ENCODE data around the gene ARHGAP12.
A peak's percentile ranks its signal among the peaks of the same experiment; 100 is the strongest.

Gene ARHGAP12

GRCh38 chr10:31822150-31822549, 106.5 kb downstream of the ARHGAP12 start:
- DNase-seq (ENCODE audit: low read depth in 2 of 2), result no peak

GRCh38 chr10:31820778-31821369, 107.8 kb downstream of the ARHGAP12 start:
- no peak for DNase-seq (ENCODE audit: low read depth in 2 of 2)

GRCh38 chr10:31820096-31820495, 108.5 kb downstream of the ARHGAP12 start:
- DNase-seq (ENCODE audit: low read depth in 2 of 2), result no peak

- no peak for DNase-seq (ENCODE audit: low read depth in 2 of 2)
Measured at GRCh38 chr10:31819391-31819820, 109.2 kb downstream of the ARHGAP12 start.

GRCh38 chr10:31816318-31816717, 112.3 kb downstream of the ARHGAP12 start:
- no peak for DNase-seq (ENCODE audit: low read depth in 2 of 2)

- DNase-seq (ENCODE audit: low read depth in 2 of 2), result no peak
Measured at GRCh38 chr10:31808258-31809218, 120.1 kb downstream of the ARHGAP12 start.

GRCh38 chr10:31804352-31804810, 124.2 kb downstream of the ARHGAP12 start:
- DNase-seq (ENCODE audit: low read depth in 2 of 2), result no peak

- DNase-seq (ENCODE audit: low read depth in 2 of 2), result no peak
Measured at GRCh38 chr10:31803606-31804351, 124.9 kb downstream of the ARHGAP12 start.

GRCh38 chr10:31799181-31799580, 129.4 kb downstream of the ARHGAP12 start:
- DNase-seq (ENCODE audit: low read depth in 2 of 2), result no peak

- DNase-seq (ENCODE audit: low read depth in 2 of 2), result no peak
Measured at GRCh38 chr10:31792745-31793144, 135.9 kb downstream of the ARHGAP12 start.

- no peak for DNase-seq (ENCODE audit: low read depth in 2 of 2)
Measured at GRCh38 chr10:31789555-31789954, 139.1 kb downstream of the ARHGAP12 start.

GRCh38 chr10:31782701-31783100, 145.9 kb downstream of the ARHGAP12 start:
- no peak for DNase-seq (ENCODE audit: low read depth in 2 of 2)

- DNase-seq (ENCODE audit: low read depth in 2 of 2), result no peak
Measured at GRCh38 chr10:31780717-31781116, 147.9 kb downstream of the ARHGAP12 start.

- DNase-seq (ENCODE audit: low read depth in 2 of 2), result no peak
Measured at GRCh38 chr10:31778627-31779026, 150.0 kb downstream of the ARHGAP12 start.

- no peak for DNase-seq (ENCODE audit: low read depth in 2 of 2)
Measured at GRCh38 chr10:31776159-31776558, 152.5 kb downstream of the ARHGAP12 start.

GRCh38 chr10:31774928-31775650, 153.5 kb downstream of the ARHGAP12 start:
- no peak for DNase-seq (ENCODE audit: low read depth in 2 of 2)

GRCh38 chr10:31774299-31774900, 154.2 kb downstream of the ARHGAP12 start:
- no peak for DNase-seq (ENCODE audit: low read depth in 2 of 2)

GRCh38 chr10:31773749-31774298, 154.8 kb downstream of the ARHGAP12 start:
- no peak for DNase-seq (ENCODE audit: low read depth in 2 of 2)

GRCh38 chr10:31771331-31771831, 157.2 kb downstream of the ARHGAP12 start:
- DNase-seq (ENCODE audit: low read depth in 2 of 2), result no peak

- peak; percentile 60 for DNase-seq (ENCODE audit: low read depth in 2 of 2)
Measured at GRCh38 chr10:31770307-31770902, 158.2 kb downstream of the ARHGAP12 start.
